Measurements from ENCODE around the gene SH3PXD2B. TPM values are rescaled to one million over a fixed set of nuclear protein-coding genes. Genes with fewer than 3 reads are reported as not detected.

The SH3PXD2B gene
- total and polyA plus RNA-seq, 2 of the 4 experiments (the other 2 are of a cell fraction), result 8.2 to 14.4 TPM

DNA sequence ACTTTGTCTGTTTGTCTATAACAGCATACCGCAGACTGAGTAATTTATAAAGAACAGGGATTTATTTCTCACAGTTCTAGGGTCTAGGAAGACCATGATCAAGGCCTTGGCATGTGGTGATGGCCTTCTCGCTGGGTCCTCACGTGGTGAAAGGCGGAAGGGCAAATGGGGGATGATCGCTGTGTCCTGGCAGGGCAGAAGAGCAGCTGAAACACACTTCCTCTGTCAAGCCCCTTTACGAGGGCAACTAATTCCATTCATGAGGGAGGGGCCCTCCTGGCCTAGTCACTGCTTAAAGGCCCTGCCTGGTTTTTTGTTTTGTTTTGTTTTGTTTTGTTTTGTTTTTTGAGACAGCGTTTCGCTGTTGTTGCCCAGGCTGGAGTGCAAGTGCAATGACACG lies 128.9 kb downstream of the SH3PXD2B start:
- H4K91ac ChIP-seq (ENCODE audit: insufficient read depth, low read depth, low read length), result no peak overlapping the region
- H4K20me1 ChIP-seq (ENCODE audit: insufficient read depth, low read length), result no peaks in the 10 kb centered on the region
- H4K8ac ChIP-seq (ENCODE audit: low read depth in 2 of 2, low read length in 2 of 2), result no peak overlapping the region
- no peak overlapping the region for H2BK5ac ChIP-seq (ENCODE audit: low read depth, low read length, poor library complexity, severe bottlenecking)
- H2AK9ac ChIP-seq (replicated peaks; ENCODE audit: low read depth, low read length, poor library complexity), result no peak overlapping the region
- intact Hi-C loops (cut with micrococcal nuclease) (no loop called here), dilution Hi-C loops (cut with HindIII; ENCODE audit: low sequenced_read_pairs, unreplicated experiment) (no loop called here), in situ Hi-C loops (cut with MboI; ENCODE audit: low sequenced_read_pairs) (no loop called here)
- no peak overlapping the region for H3K18ac ChIP-seq (ENCODE audit: low read depth, low read length)
- ChIA-PET CTCF (no interaction called here), POLR2A (ENCODE audit: unreplicated experiment) (no interaction called here)
- H3K14ac ChIP-seq (replicated peaks; ENCODE audit: low read depth, low read length), result no peak overlapping the region
- H3K9ac ChIP-seq (ENCODE audit: low read depth, low read length), result no peak overlapping the region
- no peak overlapping the region for H2BK20ac ChIP-seq (ENCODE audit: low read depth, low read length)
- H3K4me3 ChIP-seq (ENCODE audit: insufficient read depth, low read depth, low read length), result no peak overlapping the region
- TF ChIP-seq USF2 (IDR thresholded peaks at IDR 0.05; ENCODE audit: low read depth, low read length) (no peak), ELK1 (IDR thresholded peaks at IDR 0.05; ENCODE audit: borderline replicate concordance, low read depth, low read length) (no peak), MAZ (IDR thresholded peaks at IDR 0.05; ENCODE audit: borderline replicate concordance, low read depth, low read length) (no peak), FOS (IDR thresholded peaks at IDR 0.05; ENCODE audit: low read depth, low read length) (no peak), RAD21 (IDR thresholded peaks at IDR 0.05; ENCODE audit: low read length) (no peak), RCOR1 (IDR thresholded peaks at IDR 0.05; ENCODE audit: insufficient replicate concordance, low read length) (no peak), MXI1 (IDR thresholded peaks at IDR 0.05; ENCODE audit: borderline replicate concordance, low read depth, low read length) (no peak), BHLHE40 (IDR thresholded peaks at IDR 0.05; ENCODE audit: low read depth, low read length) (no peak), RFX5 (IDR thresholded peaks at IDR 0.05; ENCODE audit: low read depth, low read length) (no peak), NFE2L2 (IDR thresholded peaks at IDR 0.05; ENCODE audit: low read depth, low read length) (no peak), CHD1 (IDR thresholded peaks at IDR 0.05; ENCODE audit: low read depth, low read length) (no peak), MAFK (IDR thresholded peaks at IDR 0.05; ENCODE audit: low read depth, low read length) (no peak), CEBPB (IDR thresholded peaks at IDR 0.05; ENCODE audit: low read depth, low read length) (no peak), POLR2A (IDR thresholded peaks at IDR 0.05; ENCODE audit: low read depth, low read length) (no peak), SMC3 (IDR thresholded peaks at IDR 0.05; ENCODE audit: low read depth, low read length) (no peak)
- TF ChIP-seq, protein P1, sequence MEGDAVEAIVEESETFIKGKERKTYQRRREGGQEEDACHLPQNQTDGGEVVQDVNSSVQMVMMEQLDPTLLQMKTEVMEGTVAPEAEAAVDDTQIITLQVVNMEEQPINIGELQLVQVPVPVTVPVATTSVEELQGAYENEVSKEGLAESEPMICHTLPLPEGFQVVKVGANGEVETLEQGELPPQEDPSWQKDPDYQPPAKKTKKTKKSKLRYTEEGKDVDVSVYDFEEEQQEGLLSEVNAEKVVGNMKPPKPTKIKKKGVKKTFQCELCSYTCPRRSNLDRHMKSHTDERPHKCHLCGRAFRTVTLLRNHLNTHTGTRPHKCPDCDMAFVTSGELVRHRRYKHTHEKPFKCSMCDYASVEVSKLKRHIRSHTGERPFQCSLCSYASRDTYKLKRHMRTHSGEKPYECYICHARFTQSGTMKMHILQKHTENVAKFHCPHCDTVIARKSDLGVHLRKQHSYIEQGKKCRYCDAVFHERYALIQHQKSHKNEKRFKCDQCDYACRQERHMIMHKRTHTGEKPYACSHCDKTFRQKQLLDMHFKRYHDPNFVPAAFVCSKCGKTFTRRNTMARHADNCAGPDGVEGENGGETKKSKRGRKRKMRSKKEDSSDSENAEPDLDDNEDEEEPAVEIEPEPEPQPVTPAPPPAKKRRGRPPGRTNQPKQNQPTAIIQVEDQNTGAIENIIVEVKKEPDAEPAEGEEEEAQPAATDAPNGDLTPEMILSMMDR (conservative IDR thresholded peaks at IDR 0.05; ENCODE audit: low read depth, low read length), result no peak
- DNase-seq (no peak), ATAC-seq (ENCODE audit: low read depth) (no peak)
- no peak overlapping the region for H3K4me2 ChIP-seq (ENCODE audit: low read depth, low read length)
- H4K5ac ChIP-seq (ENCODE audit: low read depth, low read length), result no peak overlapping the region
- no peaks in the 10 kb centered on the region for H3K9me3 ChIP-seq (ENCODE audit: control insufficient read depth, insufficient read depth, low read length)
- no peaks in the 10 kb centered on the region for H3K9me1 ChIP-seq (ENCODE audit: insufficient read depth, low read length)
- no peak overlapping the region for H3K4ac ChIP-seq (ENCODE audit: low read depth, low read length)
- H3K4me1 ChIP-seq (ENCODE audit: control insufficient read depth, insufficient read depth, low read length), result no peaks in the 10 kb centered on the region
- no peak overlapping the region for H2AFZ ChIP-seq (replicated peaks; ENCODE audit: low read length, poor library complexity)
- no peak overlapping the region for H3K56ac ChIP-seq (ENCODE audit: extremely low read depth, insufficient read depth, low read length)
- H3K27me3 ChIP-seq (ENCODE audit: control insufficient read depth, insufficient read depth, low read length), result no peaks in the 10 kb centered on the region
- H3K79me1 ChIP-seq (ENCODE audit: low read depth in 1 of 2, low read length in 2 of 2), result no peaks in the 10 kb centered on the region
- no peak overlapping the region for H2AK5ac ChIP-seq (ENCODE audit: low read depth, low read length)
- 100% methylated on average over 2 of the region's 9 CpGs; no CpG with 5 or more reads in 1 of the 2 experiments for WGBS, 2 experiments (ENCODE audit: extremely low coverage in 2 of 2, insufficient read length in 1 of 2)
- no TSS peak for BruUV-seq (replicated peaks)
- H3K27ac ChIP-seq (ENCODE audit: insufficient read depth, low read length), result no peak overlapping the region
- no peak overlapping the region for H2BK15ac ChIP-seq (ENCODE audit: low read depth, low read length)
- no peak overlapping the region for H3K23ac ChIP-seq (ENCODE audit: low read depth, low read length)
- H3K36me3 ChIP-seq (ENCODE audit: control insufficient read depth, insufficient read depth, low read length), result no peaks in the 10 kb centered on the region
- no peak overlapping the region for H2BK120ac ChIP-seq (ENCODE audit: low read depth, low read length)

All from IMR-90 (cell line).